RWPE2 (cell line): ENCODE data around the gene LCN12.

Experiments
- ATAC-seq: fragments of 200-7000 bp; cut with Tn5 transposase; 3 replicates; pipeline ENCODE4 v1.9.1; 2021; ENCODE audit warnings: low read depth
- DNase-seq: peaks from one replicate; pipeline ENCODE4 v3.0.0-alpha.2; 2020; ENCODE audit warnings: low spot score
- H3K27ac ChIP-seq: fragments of 450-650 bp; 2 replicates; pipeline ENCODE4 v1.5.1; 2017; ENCODE audit warnings: mild to moderate bottlenecking; ENCODE audit not compliant: poor library complexity, severe bottlenecking
- H3K27me3 ChIP-seq: fragments of 250-450 bp; sonication (Bioruptor Pico); 2 replicates; pipeline ENCODE4 v1.5.1; 2021; ENCODE audit warnings: mild to moderate bottlenecking, moderate library complexity; ENCODE audit not compliant: insufficient read depth, poor library complexity, severe bottlenecking
- H3K36me3 ChIP-seq: fragments of 250-450 bp; sonication (Bioruptor Pico); 2 replicates; pipeline ENCODE4 v1.5.1; 2020; ENCODE audit warnings: low read depth, mild to moderate bottlenecking, moderate library complexity
- H3K4me1 ChIP-seq: fragments of 250-450 bp; sonication (Bioruptor Pico); 2 replicates; pipeline ENCODE4 v1.5.1; 2021; ENCODE audit warnings: mild to moderate bottlenecking, moderate library complexity; ENCODE audit not compliant: insufficient read depth, poor library complexity, severe bottlenecking
- H3K4me3 ChIP-seq: fragments of 250-450 bp; sonication (Bioruptor Pico); 2 replicates; pipeline ENCODE4 v1.5.1; 2021; ENCODE audit warnings: mild to moderate bottlenecking, moderate library complexity; ENCODE audit not compliant: severe bottlenecking
- H3K9me3 ChIP-seq: fragments of 250-450 bp; sonication (Bioruptor Pico); 2 replicates; pipeline ENCODE4 v1.5.1; 2021; ENCODE audit warnings: mild to moderate bottlenecking, moderate library complexity; ENCODE audit not compliant: severe bottlenecking
- TF ChIP-seq, protein P1 (sequence below): fragments of 450-650 bp; IDR thresholded peaks from one replicate; pipeline ENCODE4 v1.5.1; 2017; ENCODE audit warnings: mild to moderate bottlenecking, moderate library complexity; ENCODE audit not compliant: poor library complexity, severe bottlenecking

LCN12 gene

DNA sequence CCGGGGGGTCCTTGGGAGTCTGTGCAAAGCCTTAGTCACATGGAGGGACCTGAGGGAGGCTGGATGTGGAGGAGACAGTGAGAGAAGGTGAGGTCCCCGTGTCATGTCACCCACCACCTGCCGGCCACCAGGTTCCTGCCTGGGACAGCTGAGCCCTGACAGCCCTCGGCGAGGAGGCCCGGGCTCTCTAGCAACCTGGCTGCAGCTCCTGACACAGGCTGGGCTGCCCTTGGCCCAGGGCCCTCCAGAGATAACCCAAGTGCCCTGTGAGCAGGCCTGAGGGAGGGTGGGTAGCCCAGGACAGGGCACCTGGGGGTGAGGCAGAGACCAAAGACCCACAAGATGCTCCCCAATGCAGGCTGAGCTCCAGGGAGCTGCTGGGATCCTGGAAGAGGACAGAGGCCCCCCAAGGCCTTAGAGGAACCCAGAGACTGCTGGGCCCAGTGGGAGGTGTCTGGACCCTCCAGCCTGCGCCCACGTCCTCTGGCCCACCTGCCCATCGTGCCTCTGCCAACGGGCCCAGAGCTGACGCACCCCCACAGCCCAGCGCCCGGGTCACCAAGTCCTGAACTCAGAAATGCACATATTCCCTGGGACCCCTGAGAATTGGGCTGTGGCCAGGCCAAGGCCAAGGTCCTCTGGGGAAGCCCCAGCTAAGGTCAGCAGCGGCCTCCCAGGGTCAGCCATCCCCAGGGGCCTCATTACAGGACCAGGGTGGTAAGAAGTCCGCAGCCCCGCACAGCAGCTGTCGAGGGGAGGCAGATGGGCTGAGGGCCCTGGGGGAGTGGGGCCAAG lies 16.5 kb downstream of the LCN12 start:
- no peaks in the 10 kb centered on the region for H3K36me3 ChIP-seq
- no peak overlapping the region for H3K4me3 ChIP-seq
- H3K9me3 ChIP-seq = no peaks in the 10 kb centered on the region
- H3K27ac ChIP-seq = no peak overlapping the region
- H3K27me3 ChIP-seq = no peaks in the 10 kb centered on the region
- DNase-seq (no peak), ATAC-seq (no peak)
- H3K4me1 ChIP-seq = no peaks in the 10 kb centered on the region
- TF ChIP-seq, protein P1, sequence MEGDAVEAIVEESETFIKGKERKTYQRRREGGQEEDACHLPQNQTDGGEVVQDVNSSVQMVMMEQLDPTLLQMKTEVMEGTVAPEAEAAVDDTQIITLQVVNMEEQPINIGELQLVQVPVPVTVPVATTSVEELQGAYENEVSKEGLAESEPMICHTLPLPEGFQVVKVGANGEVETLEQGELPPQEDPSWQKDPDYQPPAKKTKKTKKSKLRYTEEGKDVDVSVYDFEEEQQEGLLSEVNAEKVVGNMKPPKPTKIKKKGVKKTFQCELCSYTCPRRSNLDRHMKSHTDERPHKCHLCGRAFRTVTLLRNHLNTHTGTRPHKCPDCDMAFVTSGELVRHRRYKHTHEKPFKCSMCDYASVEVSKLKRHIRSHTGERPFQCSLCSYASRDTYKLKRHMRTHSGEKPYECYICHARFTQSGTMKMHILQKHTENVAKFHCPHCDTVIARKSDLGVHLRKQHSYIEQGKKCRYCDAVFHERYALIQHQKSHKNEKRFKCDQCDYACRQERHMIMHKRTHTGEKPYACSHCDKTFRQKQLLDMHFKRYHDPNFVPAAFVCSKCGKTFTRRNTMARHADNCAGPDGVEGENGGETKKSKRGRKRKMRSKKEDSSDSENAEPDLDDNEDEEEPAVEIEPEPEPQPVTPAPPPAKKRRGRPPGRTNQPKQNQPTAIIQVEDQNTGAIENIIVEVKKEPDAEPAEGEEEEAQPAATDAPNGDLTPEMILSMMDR = no peak

DNA sequence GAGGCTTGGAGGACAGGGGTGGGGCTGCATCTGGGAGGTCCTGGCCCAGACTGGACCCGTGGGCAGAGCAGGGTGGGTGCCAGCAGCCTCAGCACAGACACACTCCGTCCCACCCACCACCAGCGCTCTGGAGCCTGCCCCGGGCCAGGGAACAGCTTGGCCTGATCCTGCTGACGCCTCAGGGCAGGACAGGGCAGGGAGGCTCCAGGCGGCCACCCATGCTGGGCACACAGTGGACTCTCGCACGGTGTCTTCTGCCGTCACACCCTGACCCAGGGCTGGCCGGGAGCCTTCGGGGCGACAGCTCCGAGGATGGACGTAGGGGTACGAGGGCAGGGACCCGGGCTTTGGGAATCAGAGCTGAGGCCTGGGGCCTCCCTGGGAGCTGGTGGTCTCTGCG lies 17.1 kb downstream of the LCN12 start:
- no peaks in the 10 kb centered on the region for H3K4me1 ChIP-seq
- peak; percentile 21; the same call in 1 of the 3 replicates for ATAC-seq
- no peaks in the 10 kb centered on the region for H3K9me3 ChIP-seq
- no peaks in the 10 kb centered on the region for H3K36me3 ChIP-seq
- H3K27ac ChIP-seq = no peak overlapping the region
- TF ChIP-seq, protein P1 = no peak
- H3K27me3 ChIP-seq = no peaks in the 10 kb centered on the region
- H3K4me3 ChIP-seq = no peak overlapping the region
- DNase-seq = no peak

DNA sequence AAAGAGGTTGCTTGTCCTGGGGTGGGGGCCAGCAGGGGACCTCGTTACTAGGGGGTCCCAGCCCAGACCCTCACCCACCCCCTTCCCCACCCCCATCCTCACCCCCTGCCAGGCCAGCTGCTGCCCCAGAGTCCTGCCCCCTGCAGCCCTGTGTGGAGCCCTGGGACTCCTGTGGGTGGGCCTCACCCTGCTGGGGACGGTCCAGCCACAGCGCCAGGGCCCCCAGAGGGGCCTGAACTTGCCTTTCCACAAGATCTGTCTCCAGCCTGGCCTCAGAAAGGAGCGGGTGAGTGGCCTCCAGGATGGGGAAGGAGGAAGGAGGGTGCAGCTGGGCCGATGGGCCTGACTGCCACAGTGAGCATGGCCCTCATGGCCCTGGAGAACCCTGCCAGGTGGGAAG lies 17.7 kb downstream of the LCN12 start:
- no peaks in the 10 kb centered on the region for H3K27me3 ChIP-seq
- H3K9me3 ChIP-seq = no peaks in the 10 kb centered on the region
- no peak overlapping the region for H3K4me3 ChIP-seq
- no peaks in the 10 kb centered on the region for H3K36me3 ChIP-seq
- DNase-seq (no peak), ATAC-seq (no peak)
- no peak overlapping the region for H3K27ac ChIP-seq
- H3K4me1 ChIP-seq = peaks cover 2% of the 10 kb centered on the region
- TF ChIP-seq, protein P1 = no peak

DNA sequence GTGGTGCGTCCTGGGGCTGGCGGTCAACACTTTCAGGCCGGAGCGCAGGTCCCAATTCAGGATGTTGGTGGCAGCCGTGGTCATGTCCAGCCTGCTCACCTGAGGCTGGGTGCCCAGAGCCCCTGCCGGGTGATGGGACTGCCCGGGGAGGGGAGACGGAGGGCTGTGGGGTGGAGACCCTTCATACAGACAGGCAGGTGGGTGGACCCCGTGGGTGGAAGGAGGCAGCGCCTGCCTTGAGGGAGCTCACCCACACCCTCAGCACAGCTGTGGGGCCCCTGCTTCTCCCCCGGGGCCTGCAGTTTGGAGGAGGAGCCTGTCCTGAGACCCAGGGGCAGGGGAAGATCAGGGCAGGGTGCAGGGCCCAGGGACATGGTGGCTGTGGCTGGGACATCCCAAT lies 18.3 kb downstream of the LCN12 start:
- Histone ChIP-seq H3K27ac (no peak overlapping the region), H3K4me3 (no peak overlapping the region), H3K9me3 (no peaks in the 10 kb centered on the region), H3K27me3 (no peaks in the 10 kb centered on the region), H3K4me1 (peaks cover 7% of the 10 kb centered on the region), H3K36me3 (no peaks in the 10 kb centered on the region)
- no peak for ATAC-seq
- DNase-seq = no peak
- TF ChIP-seq, protein P1 = no peak

DNA sequence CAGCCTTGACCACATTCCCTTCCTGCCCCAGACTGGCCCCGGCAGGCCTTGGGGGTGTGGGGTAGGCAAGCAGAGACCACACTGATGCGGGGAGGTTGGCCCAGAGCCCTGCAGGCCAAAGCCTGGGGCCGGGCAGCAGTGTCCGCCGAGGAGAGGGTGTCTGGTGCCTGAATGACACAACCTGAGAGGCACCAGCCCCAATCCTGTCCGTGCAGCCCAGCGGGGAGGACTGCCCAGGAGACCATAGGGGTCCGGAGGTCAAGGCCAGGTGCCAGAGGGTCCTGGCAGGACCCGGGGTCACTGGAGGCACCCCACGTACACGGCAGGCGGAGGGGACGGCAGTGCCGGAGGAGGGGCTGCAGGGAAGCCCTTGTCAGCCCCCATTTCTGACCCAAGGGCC lies 19.7 kb downstream of the LCN12 start:
- Histone ChIP-seq H3K4me1 (peaks cover 7% of the 10 kb centered on the region), H3K27me3 (no peaks in the 10 kb centered on the region), H3K4me3 (no peak overlapping the region), H3K36me3 (no peaks in the 10 kb centered on the region), H3K27ac (no peak overlapping the region), H3K9me3 (no peaks in the 10 kb centered on the region)
- TF ChIP-seq, protein P1 = no peak
- ATAC-seq (no peak), DNase-seq (no peak)
